IMR-90 (cell line): ENCODE results near the gene SLC49A4. TPM values are rescaled to one million over a fixed set of nuclear protein-coding genes. Genes with fewer than 3 reads are reported as not detected.

Experiments used
- ATAC-seq: fragments of 200-7000 bp; cut with Tn5 transposase; 2 replicates; pipeline ENCODE4 v1.9.1; 2020; ENCODE audit warnings: low read depth, mild to moderate bottlenecking, moderate library complexity
- BruUV-seq: library from RNA; stranded (reverse); fragments of 400-500 nt; replicated peaks from 2 replicates; lab custom pipeline; 2021; lab: Mats Ljungman, UMichigan
- CTCF ChIA-PET: fragments of 300-600 bp; formaldehyde crosslinking; extraction: SDS; loops from one replicate; lab custom pipeline; 2021; ENCODE audit warnings: antibody characterized with exemption; lab: Yijun Ruan, JAX
- POLR2A ChIA-PET: fragments of 300-600 bp; sonication (Branson Sonifier 250); formaldehyde crosslinking; loops from one replicate; lab custom pipeline; 2022; ENCODE audit warnings: antibody characterized with exemption; ENCODE audit not compliant: unreplicated experiment; lab: Charles Lee
- DNase-seq: peaks from one replicate; pipeline ENCODE4 v3.0.0; 2013
- H2AFZ ChIP-seq: replicated peaks from 2 replicates; pipeline ENCODE3; 2013; ENCODE audit warnings: low read length, mild to moderate bottlenecking; ENCODE audit not compliant: poor library complexity
- H2AK5ac ChIP-seq: 2 replicates; pipeline ENCODE4 v1.6.1; 2013; ENCODE audit warnings: low read depth, low read length, inconsistent platforms
- H2AK9ac ChIP-seq: replicated peaks from 2 replicates; pipeline ENCODE3; 2013; ENCODE audit warnings: mild to moderate bottlenecking, low read depth, low read length, moderate library complexity; ENCODE audit not compliant: poor library complexity
- H2BK120ac ChIP-seq: 2 replicates; pipeline ENCODE4 v1.6.1; 2013; ENCODE audit warnings: low read depth, low read length, inconsistent platforms
- H2BK15ac ChIP-seq: 3 replicates; pipeline ENCODE4 v1.6.1; 2013; ENCODE audit warnings: low read depth, low read length, inconsistent platforms
- H2BK20ac ChIP-seq: 2 replicates; pipeline ENCODE4 v1.6.1; 2013; ENCODE audit warnings: low read depth, mild to moderate bottlenecking, inconsistent platforms, low read length, moderate library complexity
- H2BK5ac ChIP-seq: 2 replicates; pipeline ENCODE4 v1.6.1; 2013; ENCODE audit warnings: mild to moderate bottlenecking, low read depth, low read length, inconsistent platforms; ENCODE audit not compliant: poor library complexity, severe bottlenecking
- H3K14ac ChIP-seq: replicated peaks from 2 replicates; pipeline ENCODE4 v1.6.1; 2013; ENCODE audit warnings: low read depth, low read length, inconsistent platforms
- H3K18ac ChIP-seq: 2 replicates; pipeline ENCODE4 v1.6.1; 2013; ENCODE audit warnings: low read depth, low read length, control low read depth
- H3K23ac ChIP-seq: 2 replicates; pipeline ENCODE4 v1.6.1; 2013; ENCODE audit warnings: low read depth, low read length, inconsistent platforms
- H3K27ac ChIP-seq: 2 replicates; pipeline ENCODE4 v1.5.1; 2013; ENCODE audit warnings: mild to moderate bottlenecking, control low read depth, low read length; ENCODE audit not compliant: insufficient read depth
- H3K27me3 ChIP-seq: 2 replicates; pipeline ENCODE4 v1.6.1; 2013; ENCODE audit warnings: low read length; ENCODE audit not compliant: control insufficient read depth, insufficient read depth
- H3K36me3 ChIP-seq: 2 replicates; pipeline ENCODE4 v1.6.1; 2013; ENCODE audit warnings: low read length, mixed read lengths; ENCODE audit not compliant: control insufficient read depth, insufficient read depth
- H3K4ac ChIP-seq: 2 replicates; pipeline ENCODE4 v1.6.1; 2013; ENCODE audit warnings: low read depth, low read length, inconsistent platforms
- H3K4me1 ChIP-seq: 2 replicates; pipeline ENCODE4 v1.6.1; 2013; ENCODE audit warnings: low read length, mixed read lengths; ENCODE audit not compliant: control insufficient read depth, insufficient read depth
- H3K4me2 ChIP-seq: 2 replicates; pipeline ENCODE4 v1.6.1; 2013; ENCODE audit warnings: low read depth, mild to moderate bottlenecking, control low read depth, low read length, moderate library complexity
- H3K4me3 ChIP-seq: 2 replicates; pipeline ENCODE4 v1.5.1; 2013; ENCODE audit warnings: low read depth, mild to moderate bottlenecking, control low read depth, low read length, moderate library complexity; ENCODE audit not compliant: insufficient read depth
- H3K56ac ChIP-seq: 2 replicates; pipeline ENCODE4 v1.6.1; 2013; ENCODE audit warnings: low read length, inconsistent platforms; ENCODE audit not compliant: insufficient read depth; ENCODE audit errors: extremely low read depth
- H3K79me1 ChIP-seq, 2 experiments: 2 replicates each; pipeline ENCODE4 v1.6.1; 2013; ENCODE audit warnings: low read length in 2 of 2, inconsistent platforms in 1 of 2, low read depth in 1 of 2
- H3K9ac ChIP-seq: 2 replicates; pipeline ENCODE4 v1.6.1; 2013; ENCODE audit warnings: low read depth, low read length, control low read depth
- H3K9me1 ChIP-seq: 2 replicates; pipeline ENCODE4 v1.6.1; 2013; ENCODE audit warnings: low read length, inconsistent platforms; ENCODE audit not compliant: insufficient read depth
- H3K9me3 ChIP-seq: 2 replicates; pipeline ENCODE4 v1.6.1; 2013; ENCODE audit warnings: low read length; ENCODE audit not compliant: control insufficient read depth, insufficient read depth
- H4K20me1 ChIP-seq: 2 replicates; pipeline ENCODE4 v1.6.1; 2013; ENCODE audit warnings: low read length, inconsistent platforms; ENCODE audit not compliant: insufficient read depth
- H4K5ac ChIP-seq: 2 replicates; pipeline ENCODE4 v1.6.1; 2013; ENCODE audit warnings: mild to moderate bottlenecking, low read depth, low read length, control low read depth
- H4K8ac ChIP-seq, 2 experiments: 2 replicates each; pipeline ENCODE4 v1.6.1; 2013; ENCODE audit warnings: low read depth in 2 of 2, low read length in 2 of 2, control low read depth in 1 of 2, inconsistent platforms in 1 of 2
- H4K91ac ChIP-seq: 2 replicates; pipeline ENCODE4 v1.6.1; 2013; ENCODE audit warnings: low read depth, low read length, inconsistent platforms; ENCODE audit not compliant: insufficient read depth
- BHLHE40 ChIP-seq: fragments of 150-350 bp; IDR thresholded peaks from 2 replicates; pipeline ENCODE4 v1.6.1; 2016; ENCODE audit warnings: mild to moderate bottlenecking, low read depth, low read length
- CEBPB ChIP-seq: IDR thresholded peaks from 2 replicates; pipeline ENCODE4 v1.6.1; 2012; ENCODE audit warnings: low read depth, low read length, improper control_type of control experiment
- CHD1 ChIP-seq: IDR thresholded peaks from 2 replicates; pipeline ENCODE4 v1.6.1; 2012; ENCODE audit warnings: low read depth, low read length, improper control_type of control experiment
- CTCF ChIP-seq: conservative IDR thresholded peaks from 2 replicates; pipeline ENCODE4 v1.5.1; 2012; ENCODE audit warnings: mild to moderate bottlenecking, low read depth, low read length, improper control_type of control experiment
- FOS ChIP-seq: fragments of 150-350 bp; IDR thresholded peaks from 2 replicates; pipeline ENCODE4 v1.6.1; 2016; ENCODE audit warnings: low read depth, low read length
- MAFK ChIP-seq: IDR thresholded peaks from 2 replicates; pipeline ENCODE4 v1.6.1; 2012; ENCODE audit warnings: low read depth, low read length, improper control_type of control experiment
- MAZ ChIP-seq: IDR thresholded peaks from 2 replicates; pipeline ENCODE4 v1.6.1; 2012; ENCODE audit warnings: low read depth, mild to moderate bottlenecking, low read length, improper control_type of control experiment, moderate library complexity, borderline replicate concordance
- NFE2L2 ChIP-seq: fragments of 150-350 bp; IDR thresholded peaks from 2 replicates; pipeline ENCODE4 v1.6.1; 2016; ENCODE audit warnings: low read depth, mild to moderate bottlenecking, low read length
- POLR2A ChIP-seq: IDR thresholded peaks from 2 replicates; pipeline ENCODE4 v1.6.1; 2012; ENCODE audit warnings: mild to moderate bottlenecking, low read depth, low read length
- SMC3 ChIP-seq: fragments of 150-350 bp; IDR thresholded peaks from 2 replicates; pipeline ENCODE4 v1.6.1; 2016; ENCODE audit warnings: low read depth, mild to moderate bottlenecking, antibody characterized with exemption, low read length, moderate library complexity
- WGBS, 2 experiments: methylation state at CpG; one replicate each; pipeline versions ENCODE4 v1.1.5 to v1.1.7; 2013; ENCODE audit warnings: missing lambda C conversion rate in 2 of 2; ENCODE audit not compliant: insufficient read length in 1 of 2; ENCODE audit errors: extremely low coverage in 2 of 2; 5-methylcytosine and 5-hydroxymethylcytosine counted together
- dilution Hi-C: fragments of 300-500 bp; cut with HindIII; formaldehyde crosslinking; loops from one replicate; pipeline ENCODE4 v1.14.3; 2018; ENCODE audit warnings: low sequenced_read_pairs; ENCODE audit not compliant: unreplicated experiment
- in situ Hi-C: fragments of 300-500 bp; cut with MboI; formaldehyde crosslinking; loops from 3 replicates; pipeline ENCODE4 v1.14.3; 2019; ENCODE audit warnings: low sequenced_read_pairs, inconsistent platforms, mixed read lengths
- intact Hi-C: fragments of 100-400 bp; cut with micrococcal nuclease; formaldehyde crosslinking; loops from 2 replicates; pipeline ENCODE4 v1.10.0; 2022
- polyA plus RNA-seq, 3 experiments: library from polyadenylated mRNA; depleted of rRNA; stranded (reverse); fragments of >200 nt; gene quantifications; 2 replicates each; pipeline ENCODE4 v1.2.3, GENCODE V29; 2012; ENCODE audit warnings: low replicate concordance in 1 of 3
- total RNA-seq: library from RNA; depleted of rRNA; stranded (reverse); fragments of >200 nt; gene quantifications from 2 replicates; pipeline ENCODE4 v1.2.3, GENCODE V29; 2012
- TF ChIP-seq, protein P1 (sequence below): fragments of 150-350 bp; IDR thresholded peaks from 2 replicates; pipeline ENCODE4 v1.6.1; 2017; ENCODE audit warnings: mild to moderate bottlenecking, antibody characterized with exemption, low read length, low read depth
- TF ChIP-seq, protein P2 (sequence below): fragments of 150-350 bp; IDR thresholded peaks from 2 replicates; pipeline ENCODE4 v1.6.1; 2016; ENCODE audit warnings: low read depth, mild to moderate bottlenecking, low read length, moderate library complexity, borderline replicate concordance

Gene SLC49A4
- total and polyA plus RNA-seq, 2 of the 4 experiments (the other 2 are of a cell fraction) = 6.5 to 6.8 TPM

- Histone ChIP-seq H4K91ac (no peak overlapping the region), H4K8ac (no peak overlapping the region), H3K27me3 (no peaks in the 10 kb centered on the region), H3K4me3 (no peak overlapping the region), H3K9ac (no peak overlapping the region), H4K5ac (no peak overlapping the region), H3K56ac (no peak overlapping the region), H3K79me1 (no peaks in the 10 kb centered on the region), H2BK20ac (no peak overlapping the region), H2AFZ (no peak overlapping the region), H3K36me3 (0 out of 2 replicates have a peak, but pooled peaks cover 1% of the 10 kb centered on the region), H3K27ac (no peak overlapping the region), H2AK9ac (no peak overlapping the region), H2BK120ac (no peak overlapping the region), H3K4ac (no peak overlapping the region), H2BK15ac (no peak overlapping the region), H3K4me2 (no peak overlapping the region), H2AK5ac (no peak overlapping the region), H3K23ac (no peak overlapping the region), H4K20me1 (no peaks in the 10 kb centered on the region), H2BK5ac (no peak overlapping the region), H3K4me1 (no peaks in the 10 kb centered on the region), H3K18ac (no peak overlapping the region), H3K9me3 (no peaks in the 10 kb centered on the region), H3K9me1 (no peaks in the 10 kb centered on the region), H3K14ac (no peak overlapping the region)
- DNase-seq (no peak), ATAC-seq (no peak)
- no peak for TF ChIP-seq POLR2A
- TF ChIP-seq MAZ = no peak
- no peak for TF ChIP-seq BHLHE40
- no peak for TF ChIP-seq CEBPB
- TF ChIP-seq FOS = no peak
- TF ChIP-seq, protein P1, sequence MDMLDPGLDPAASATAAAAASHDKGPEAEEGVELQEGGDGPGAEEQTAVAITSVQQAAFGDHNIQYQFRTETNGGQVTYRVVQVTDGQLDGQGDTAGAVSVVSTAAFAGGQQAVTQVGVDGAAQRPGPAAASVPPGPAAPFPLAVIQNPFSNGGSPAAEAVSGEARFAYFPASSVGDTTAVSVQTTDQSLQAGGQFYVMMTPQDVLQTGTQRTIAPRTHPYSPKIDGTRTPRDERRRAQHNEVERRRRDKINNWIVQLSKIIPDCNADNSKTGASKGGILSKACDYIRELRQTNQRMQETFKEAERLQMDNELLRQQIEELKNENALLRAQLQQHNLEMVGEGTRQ = no peak
- TF ChIP-seq SMC3 = no peak
- no peak for TF ChIP-seq NFE2L2
- TF ChIP-seq MAFK = no peak
- no peak for TF ChIP-seq CHD1
- TF ChIP-seq, protein P2, sequence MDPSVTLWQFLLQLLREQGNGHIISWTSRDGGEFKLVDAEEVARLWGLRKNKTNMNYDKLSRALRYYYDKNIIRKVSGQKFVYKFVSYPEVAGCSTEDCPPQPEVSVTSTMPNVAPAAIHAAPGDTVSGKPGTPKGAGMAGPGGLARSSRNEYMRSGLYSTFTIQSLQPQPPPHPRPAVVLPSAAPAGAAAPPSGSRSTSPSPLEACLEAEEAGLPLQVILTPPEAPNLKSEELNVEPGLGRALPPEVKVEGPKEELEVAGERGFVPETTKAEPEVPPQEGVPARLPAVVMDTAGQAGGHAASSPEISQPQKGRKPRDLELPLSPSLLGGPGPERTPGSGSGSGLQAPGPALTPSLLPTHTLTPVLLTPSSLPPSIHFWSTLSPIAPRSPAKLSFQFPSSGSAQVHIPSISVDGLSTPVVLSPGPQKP = no peak
- TF ChIP-seq CTCF = no peak
- POLR2A ChIA-PET = no interaction called here
- no CpG with 5 or more reads among the region's 2 CpGs for WGBS, 2 experiments
- intact Hi-C loops = no loop called here
- dilution Hi-C loops = no loop called here
- CTCF ChIA-PET = no interaction called here
- in situ Hi-C loops = no loop called here
- BruUV-seq = no TSS peak
Measured at GRCh38 chr3:122816587-122816986, 21.7 kb downstream of the SLC49A4 start.
